Measurements from ENCODE around the gene STK32C. TPM values are rescaled to one million over a fixed set of nuclear protein-coding genes. Genes with fewer than 3 reads are reported as not detected.
A peak's percentile ranks its signal among the peaks of the same experiment; 100 is the strongest.
"Not testable (repeated sequence)": the region's sequence is repeated elsewhere in the genome, so short reads cannot be mapped to it uniquely, and the experiment has no call there.

STK32C gene
- total and polyA plus RNA-seq, 8 donors = 3.3 to 13.2 (median 5.2) TPM

- intact Hi-C loops (cut with DNase I) = no loop called here
- ATAC-seq (no peak), FAIRE-seq (no peak), DNase-seq (peak in 2 of 6 donors; percentile 47 to 48)
- Histone ChIP-seq H3K27me3 (no peaks in the 10 kb centered on the region), H3K9me3 (no peaks in the 10 kb centered on the region), H3K36me3 (no peaks in the 10 kb centered on the region), H3K27ac (no peak overlapping the region), H3K4me1 (no peaks in the 10 kb centered on the region), H3K4me3 (no peak overlapping the region)
- 86 to 90% methylated on average over 24 to 28 of the region's 28 CpGs for WGBS, 2 donors
- TF ChIP-seq, protein P1, sequence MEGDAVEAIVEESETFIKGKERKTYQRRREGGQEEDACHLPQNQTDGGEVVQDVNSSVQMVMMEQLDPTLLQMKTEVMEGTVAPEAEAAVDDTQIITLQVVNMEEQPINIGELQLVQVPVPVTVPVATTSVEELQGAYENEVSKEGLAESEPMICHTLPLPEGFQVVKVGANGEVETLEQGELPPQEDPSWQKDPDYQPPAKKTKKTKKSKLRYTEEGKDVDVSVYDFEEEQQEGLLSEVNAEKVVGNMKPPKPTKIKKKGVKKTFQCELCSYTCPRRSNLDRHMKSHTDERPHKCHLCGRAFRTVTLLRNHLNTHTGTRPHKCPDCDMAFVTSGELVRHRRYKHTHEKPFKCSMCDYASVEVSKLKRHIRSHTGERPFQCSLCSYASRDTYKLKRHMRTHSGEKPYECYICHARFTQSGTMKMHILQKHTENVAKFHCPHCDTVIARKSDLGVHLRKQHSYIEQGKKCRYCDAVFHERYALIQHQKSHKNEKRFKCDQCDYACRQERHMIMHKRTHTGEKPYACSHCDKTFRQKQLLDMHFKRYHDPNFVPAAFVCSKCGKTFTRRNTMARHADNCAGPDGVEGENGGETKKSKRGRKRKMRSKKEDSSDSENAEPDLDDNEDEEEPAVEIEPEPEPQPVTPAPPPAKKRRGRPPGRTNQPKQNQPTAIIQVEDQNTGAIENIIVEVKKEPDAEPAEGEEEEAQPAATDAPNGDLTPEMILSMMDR (IDR thresholded peaks at IDR 0.05) = no peak
These were observed 10.9 kb downstream of the STK32C start for GRCh38 chr10:132296666-132297443.

GRCh38 chr10:132295481-132295880 is 12.3 kb downstream of the STK32C start:
- intact Hi-C loops (cut with DNase I); H3K27ac ChIP-seq; H3K4me1 ChIP-seq; FAIRE-seq; H3K36me3 ChIP-seq; H3K9me3 ChIP-seq; H3K27me3 ChIP-seq; ATAC-seq; H3K4me3 ChIP-seq: not testable (repeated sequence)
- WGBS, 2 donors = 86 to 92% methylated on average over 23 of the region's 23 CpGs
- DNase-seq = peak in 1 of 6 donors; percentile 20

DNA sequence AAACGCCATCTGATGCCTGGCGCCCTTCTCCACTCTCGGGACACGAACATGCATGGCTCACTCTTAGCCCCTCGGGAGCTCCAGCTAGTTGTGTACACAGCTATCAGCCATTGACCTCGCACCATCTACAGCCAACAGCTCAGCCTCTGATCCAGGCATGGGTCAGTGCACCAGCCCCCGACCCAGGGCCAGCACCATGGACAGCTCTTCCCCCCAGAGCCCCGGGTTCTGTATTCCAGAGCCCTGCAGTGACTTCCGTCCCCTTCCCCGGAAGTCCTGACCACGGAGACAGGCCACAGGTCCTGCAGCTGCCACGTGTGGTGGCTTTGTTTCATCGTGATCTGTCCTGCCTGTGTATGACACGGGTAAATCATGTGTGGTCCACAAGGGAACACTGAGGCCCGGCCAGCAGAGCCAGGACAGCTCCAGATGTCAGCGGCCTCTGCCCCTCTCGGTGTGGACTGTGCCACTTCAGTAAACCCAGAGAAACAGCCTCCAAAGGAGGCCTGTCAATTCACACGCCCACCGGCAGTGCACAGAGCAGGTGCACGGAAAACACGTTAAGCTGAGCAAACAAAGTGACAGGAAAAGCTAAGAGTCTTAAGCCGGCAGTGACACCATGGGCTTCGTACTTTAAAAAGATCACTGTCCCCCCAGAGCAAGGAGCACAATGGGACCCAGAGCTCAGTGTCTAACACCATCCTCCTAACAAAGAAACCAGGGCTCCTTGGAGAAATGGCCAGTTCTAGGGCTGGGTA is 13.0 kb downstream of the STK32C start:
- WGBS, 2 donors = 68 to 70% methylated on average over 23 of the region's 23 CpGs
- Histone ChIP-seq H3K27me3 (no peaks in the 10 kb centered on the region), H3K9me3 (no peaks in the 10 kb centered on the region), H3K27ac (no peak overlapping the region), H3K36me3 (no peaks in the 10 kb centered on the region), H3K4me1 (no peaks in the 10 kb centered on the region), H3K4me3 (no peak overlapping the region)
- ATAC-seq = no peak
- FAIRE-seq = no peak
- TF ChIP-seq, protein P1 (IDR thresholded peaks at IDR 0.05) = no peak
- intact Hi-C loops (cut with DNase I) = no loop called here
- peak in 2 of 6 donors; percentile 37 to 38 for DNase-seq

DNA sequence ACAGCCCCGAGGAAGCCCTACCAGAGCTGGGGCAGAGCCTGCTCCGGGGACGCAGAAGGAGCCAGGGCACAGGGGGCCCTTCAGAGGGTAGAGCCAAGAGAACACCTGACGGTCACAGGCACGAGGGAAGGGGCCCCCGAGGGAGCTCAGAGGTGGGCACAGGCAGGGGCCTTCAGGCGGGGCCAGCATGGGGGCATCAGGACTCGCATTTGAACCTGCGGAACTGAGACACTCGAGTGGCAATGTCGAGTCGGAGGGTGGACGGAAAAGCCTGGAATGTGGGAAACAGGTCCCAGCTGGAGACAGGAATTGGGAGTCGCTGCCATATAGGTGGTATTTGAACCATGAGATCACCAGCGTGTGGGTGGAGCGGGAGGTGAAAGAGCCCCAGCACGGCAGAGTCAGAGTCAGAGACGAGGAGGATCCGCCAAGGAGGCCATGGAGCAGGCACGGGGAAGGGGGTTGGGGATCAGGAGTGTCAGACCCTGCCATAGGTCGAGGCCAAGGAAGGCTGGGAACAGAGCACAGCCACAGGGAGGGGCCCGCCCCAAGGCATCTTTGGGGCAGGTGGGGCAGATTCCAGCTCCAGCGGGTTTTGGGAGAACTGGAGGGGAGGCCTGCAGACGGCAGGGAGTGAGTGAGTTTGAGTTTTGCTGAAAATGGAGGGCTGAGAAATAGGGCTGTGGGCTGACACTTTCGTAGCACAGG is 13.8 kb downstream of the STK32C start:
- Histone ChIP-seq H3K27me3 (no peaks in the 10 kb centered on the region), H3K27ac (no peak overlapping the region), H3K4me3 (no peak overlapping the region), H3K9me3 (no peaks in the 10 kb centered on the region), H3K36me3 (no peaks in the 10 kb centered on the region), H3K4me1 (no peaks in the 10 kb centered on the region)
- WGBS, 2 donors = 74 to 78% methylated on average over 25 of the region's 25 CpGs
- TF ChIP-seq, protein P1 (IDR thresholded peaks at IDR 0.05) = no peak
- DNase-seq (peak in 2 of 6 donors; percentile 46 to 53), ATAC-seq (no peak), FAIRE-seq (no peak)
- intact Hi-C loops (cut with DNase I) = no loop called here

GRCh38 chr10:132293201-132293812 is 14.4 kb downstream of the STK32C start:
- Histone ChIP-seq H3K27me3 (no peaks in the 10 kb centered on the region), H3K36me3 (no peaks in the 10 kb centered on the region), H3K4me1 (no peaks in the 10 kb centered on the region), H3K9me3 (no peaks in the 10 kb centered on the region), H3K4me3 (no peak overlapping the region), H3K27ac (no peak overlapping the region)
- ATAC-seq (peak in 1 of 4 donors; percentile 8), DNase-seq (peak in 1 of 6 donors; percentile 33), FAIRE-seq (no peak)
- 59 to 69% methylated on average over 16 of the region's 16 CpGs for WGBS, 2 donors
- intact Hi-C loops (cut with DNase I) = no loop called here
- TF ChIP-seq, protein P1 (IDR thresholded peaks at IDR 0.05) = no peak

Data from pancreas (tissue), 10 donors.